Measurements from ENCODE around the gene GOPC. TPM values are rescaled to one million over a fixed set of nuclear protein-coding genes. Genes with fewer than 3 reads are reported as not detected.
A peak's percentile ranks its signal among the peaks of the same experiment; 100 is the strongest.
"Not testable (repeated sequence)": the region's sequence is repeated elsewhere in the genome, so short reads cannot be mapped to it uniquely, and the experiment has no call there.

The GOPC gene
- total and polyA plus RNA-seq, 2 of the 13 experiments (the other 11 are each of a cell fraction or from before 2014, with no cell fraction given), result 20.9 to 41.5 TPM

DNA sequence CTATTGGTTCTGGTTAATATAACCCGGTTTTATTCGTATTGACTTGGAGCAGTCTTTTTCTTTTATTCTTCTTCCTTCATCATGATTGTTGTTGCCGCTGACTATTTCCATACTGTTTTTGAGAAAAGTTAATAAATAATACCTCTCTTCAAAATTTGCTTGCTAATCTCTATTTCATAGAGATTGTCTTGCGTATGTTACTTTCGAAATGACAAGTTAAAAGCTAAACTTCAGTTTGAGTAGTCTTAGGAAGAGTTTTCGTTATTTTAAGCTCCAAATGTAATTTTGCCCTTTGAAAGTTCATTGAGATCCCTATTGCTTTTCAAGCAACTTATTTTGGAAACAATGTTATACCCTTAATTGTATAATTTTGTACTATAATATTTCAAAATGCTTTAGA is 83.4 kb downstream of the GOPC start (continued):
- TF ChIP-seq, protein P1, sequence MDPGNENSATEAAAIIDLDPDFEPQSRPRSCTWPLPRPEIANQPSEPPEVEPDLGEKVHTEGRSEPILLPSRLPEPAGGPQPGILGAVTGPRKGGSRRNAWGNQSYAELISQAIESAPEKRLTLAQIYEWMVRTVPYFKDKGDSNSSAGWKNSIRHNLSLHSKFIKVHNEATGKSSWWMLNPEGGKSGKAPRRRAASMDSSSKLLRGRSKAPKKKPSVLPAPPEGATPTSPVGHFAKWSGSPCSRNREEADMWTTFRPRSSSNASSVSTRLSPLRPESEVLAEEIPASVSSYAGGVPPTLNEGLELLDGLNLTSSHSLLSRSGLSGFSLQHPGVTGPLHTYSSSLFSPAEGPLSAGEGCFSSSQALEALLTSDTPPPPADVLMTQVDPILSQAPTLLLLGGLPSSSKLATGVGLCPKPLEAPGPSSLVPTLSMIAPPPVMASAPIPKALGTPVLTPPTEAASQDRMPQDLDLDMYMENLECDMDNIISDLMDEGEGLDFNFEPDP (CRISPR knock-in tag; conservative IDR thresholded peaks at IDR 0.05), result no peak

DNA sequence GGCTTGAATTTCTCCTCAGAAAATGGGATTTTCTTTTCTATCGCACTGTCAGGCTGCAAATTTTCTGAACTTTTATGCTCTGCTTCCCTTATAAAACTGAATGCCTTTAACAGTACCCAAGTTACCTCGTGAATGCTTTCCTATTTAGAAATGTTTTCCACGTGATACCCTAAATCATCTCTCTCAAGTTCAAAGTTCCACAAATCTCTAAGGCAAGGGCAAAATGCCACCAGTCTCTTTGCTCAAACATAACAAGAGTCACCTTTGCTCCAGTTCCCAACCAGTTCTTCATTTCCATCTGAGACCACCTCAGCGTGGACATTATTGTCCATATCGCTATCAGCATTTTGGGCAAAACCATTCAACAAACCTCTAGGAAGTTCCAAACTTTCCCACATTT is 84.3 kb downstream of the GOPC start:
- H3K4me3 ChIP-seq (replicated peaks in 1 of 3; ENCODE audit: insufficient read depth in 1 of 3, low read depth in 2 of 3, low read length in 3 of 3); H3K27me3 ChIP-seq (ENCODE audit: control insufficient read depth in 1 of 2, insufficient read depth in 2 of 2, low read length in 2 of 2); CTCF ChIA-PET (ENCODE audit: low intra/inter-chr PET ratio, low total read pairs); ATAC-seq; in situ Hi-C loops (cut with HindIII; ENCODE audit: extremely low pct_ligation_motif_present, low pct_unique_long_range_greater_than_20kb); H3K9ac ChIP-seq (ENCODE audit: insufficient read depth, low read depth, low read length); BruUV-seq (replicated peaks); FAIRE-seq; intact Hi-C loops (cut with micrococcal nuclease; ENCODE audit: unreplicated experiment); DNase-seq (ENCODE audit: low spot score); H4K20me1 ChIP-seq (ENCODE audit: insufficient read depth, low read length); H3K4me2 ChIP-seq (ENCODE audit: low read depth, low read length); H3K79me2 ChIP-seq (ENCODE audit: insufficient read depth, low read length); H2AFZ ChIP-seq (ENCODE audit: low read length); H3K9me3 ChIP-seq (ENCODE audit: low read length); H3K27ac ChIP-seq (ENCODE audit: extremely low read length, insufficient read depth, low read length): not testable (repeated sequence)
- POLR2A ChIA-PET, result interaction anchor here (3.6 kb wide), 1 partner anchor 35 kb away, joined by 15 read pairs; the partner anchor contains the start of gene DCBLD1
- Histone ChIP-seq H3K4me1 (ENCODE audit: insufficient read depth, low read length) (peaks cover 55% of the 10 kb centered on the region), H3K36me3 (replicated peaks in 1 of 2; ENCODE audit: control insufficient read depth in 1 of 2, insufficient read depth in 2 of 2, low read length in 2 of 2) (peaks cover 9 to 25% of the 10 kb centered on the region in 2 experiments; a peak in 4 of 5 replicates)
- 84% methylated on average over 5 of the region's 5 CpGs for WGBS (ENCODE audit: low lambda C conversion rate)
- TF ChIP-seq HNF4A (CRISPR knock-in tag; IDR thresholded peaks at IDR 0.05), result peak; percentile 39; the same call in 1 of the 2 replicates
- peak; percentile 34; the same call in 1 of the 2 replicates for TF ChIP-seq RARA (CRISPR knock-in tag; IDR thresholded peaks at IDR 0.05)
- 0 out of 2 replicates have a peak, but pooled peaks have one; percentile 19 for TF ChIP-seq BCL6 (CRISPR knock-in tag; IDR thresholded peaks at IDR 0.05)
- TF ChIP-seq PPARG (CRISPR knock-in tag; conservative IDR thresholded peaks at IDR 0.05), result peak; percentile 74

DNA sequence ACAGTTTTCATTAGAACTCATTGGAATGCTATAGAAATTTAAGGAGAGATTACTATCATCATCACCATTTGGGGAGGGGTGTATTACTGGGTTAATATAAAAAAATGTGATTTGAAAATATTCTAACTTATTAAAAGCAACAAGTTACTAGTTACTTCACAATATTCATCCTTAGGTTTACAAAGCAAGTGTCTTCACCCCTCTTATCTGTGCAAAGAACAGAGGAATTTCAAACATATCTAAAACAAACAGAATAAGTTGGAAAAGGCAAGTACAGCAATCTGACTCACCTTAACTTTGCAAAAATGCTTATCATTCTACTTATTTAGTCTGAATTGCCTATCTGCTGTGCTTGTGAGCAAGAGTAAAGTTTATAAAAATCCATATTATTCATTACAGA is 87.0 kb downstream of the GOPC start:
- FAIRE-seq (no peak), ATAC-seq (peak; percentile 82), DNase-seq (ENCODE audit: low spot score) (peak; percentile 82)
- POLR2A ChIA-PET, result interaction anchor here (3.6 kb wide), 1 partner anchor 32 kb away, joined by 15 read pairs; the partner anchor contains the start of gene DCBLD1
- Histone ChIP-seq H3K4me3 (replicated peaks in 1 of 3; ENCODE audit: insufficient read depth in 1 of 3, low read depth in 2 of 3, low read length in 3 of 3) (no peak overlapping the region), H4K20me1 (ENCODE audit: insufficient read depth, low read length) (no peaks in the 10 kb centered on the region), H3K27ac (ENCODE audit: extremely low read length, insufficient read depth, low read length) (no peak overlapping the region), H3K4me2 (ENCODE audit: low read depth, low read length) (no peak overlapping the region), H3K4me1 (ENCODE audit: insufficient read depth, low read length) (peaks cover 66% of the 10 kb centered on the region), H3K9me3 (ENCODE audit: low read length) (no peaks in the 10 kb centered on the region), H3K9ac (ENCODE audit: insufficient read depth, low read depth, low read length) (no peak overlapping the region), H3K27me3 (ENCODE audit: control insufficient read depth in 1 of 2, insufficient read depth in 2 of 2, low read length in 2 of 2) (no peaks in the 10 kb centered on the region), H2AFZ (ENCODE audit: low read length) (no peak overlapping the region), H3K36me3 (replicated peaks in 1 of 2; ENCODE audit: control insufficient read depth in 1 of 2, insufficient read depth in 2 of 2, low read length in 2 of 2) (peaks cover 3 to 9% of the 10 kb centered on the region in 2 experiments; a peak in 4 of 5 replicates), H3K79me2 (ENCODE audit: insufficient read depth, low read length) (no peaks in the 10 kb centered on the region)
- CTCF ChIA-PET (ENCODE audit: low intra/inter-chr PET ratio, low total read pairs), result no interaction called here
- no TSS peak for BruUV-seq (replicated peaks)
- intact Hi-C loops (cut with micrococcal nuclease; ENCODE audit: unreplicated experiment) (loop anchor here (2.0 kb wide), 2 partner anchors 29 to 35 kb away; no protein-coding TSS in a partner anchor), in situ Hi-C loops (cut with HindIII; ENCODE audit: extremely low pct_ligation_motif_present, low pct_unique_long_range_greater_than_20kb) (no loop called here)
- TF ChIP-seq, protein P2, sequence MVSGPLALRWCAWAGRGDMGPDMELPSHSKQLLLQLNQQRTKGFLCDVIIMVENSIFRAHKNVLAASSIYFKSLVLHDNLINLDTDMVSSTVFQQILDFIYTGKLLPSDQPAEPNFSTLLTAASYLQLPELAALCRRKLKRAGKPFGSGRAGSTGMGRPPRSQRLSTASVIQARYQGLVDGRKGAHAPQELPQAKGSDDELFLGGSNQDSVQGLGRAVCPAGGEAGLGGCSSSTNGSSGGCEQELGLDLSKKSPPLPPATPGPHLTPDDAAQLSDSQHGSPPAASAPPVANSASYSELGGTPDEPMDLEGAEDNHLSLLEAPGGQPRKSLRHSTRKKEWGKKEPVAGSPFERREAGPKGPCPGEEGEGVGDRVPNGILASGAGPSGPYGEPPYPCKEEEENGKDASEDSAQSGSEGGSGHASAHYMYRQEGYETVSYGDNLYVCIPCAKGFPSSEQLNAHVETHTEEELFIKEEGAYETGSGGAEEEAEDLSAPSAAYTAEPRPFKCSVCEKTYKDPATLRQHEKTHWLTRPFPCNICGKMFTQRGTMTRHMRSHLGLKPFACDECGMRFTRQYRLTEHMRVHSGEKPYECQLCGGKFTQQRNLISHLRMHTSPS (CRISPR knock-in tag; IDR thresholded peaks at IDR 0.05; ENCODE audit: low read depth), result no peak
- TF ChIP-seq ZNF598 (CRISPR knock-in tag; IDR thresholded peaks at IDR 0.05; ENCODE audit: borderline replicate concordance), result no peak
- TF ChIP-seq ZNF292 (CRISPR knock-in tag; IDR thresholded peaks at IDR 0.05; ENCODE audit: borderline replicate concordance, low read depth), result no peak
- TF ChIP-seq, protein P3, sequence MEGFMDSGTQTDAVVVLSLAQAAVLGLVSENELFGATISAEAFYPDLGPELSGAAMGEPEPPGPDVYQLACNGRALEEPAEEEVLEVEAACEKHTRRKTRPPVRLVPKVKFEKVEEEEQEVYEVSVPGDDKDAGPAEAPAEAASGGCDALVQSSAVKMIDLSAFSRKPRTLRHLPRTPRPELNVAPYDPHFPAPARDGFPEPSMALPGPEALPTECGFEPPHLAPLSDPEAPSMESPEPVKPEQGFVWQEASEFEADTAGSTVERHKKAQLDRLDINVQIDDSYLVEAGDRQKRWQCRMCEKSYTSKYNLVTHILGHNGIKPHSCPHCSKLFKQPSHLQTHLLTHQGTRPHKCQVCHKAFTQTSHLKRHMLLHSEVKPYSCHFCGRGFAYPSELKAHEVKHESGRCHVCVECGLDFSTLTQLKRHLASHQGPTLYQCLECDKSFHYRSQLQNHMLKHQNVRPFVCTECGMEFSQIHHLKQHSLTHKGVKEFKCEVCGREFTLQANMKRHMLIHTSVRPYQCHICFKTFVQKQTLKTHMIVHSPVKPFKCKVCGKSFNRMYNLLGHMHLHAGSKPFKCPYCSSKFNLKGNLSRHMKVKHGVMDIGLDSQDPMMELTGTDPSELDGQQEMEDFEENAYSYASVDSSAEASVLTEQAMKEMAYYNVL (CRISPR knock-in tag; IDR thresholded peaks at IDR 0.05; ENCODE audit: borderline replicate concordance), result no peak
- no peak for TF ChIP-seq RBFOX2 (IDR thresholded peaks at IDR 0.05; ENCODE audit: low read depth, low read length)
- TF ChIP-seq RELA (CRISPR knock-in tag; IDR thresholded peaks at IDR 0.05), result no peak
- no peak for TF ChIP-seq TCF7 (IDR thresholded peaks at IDR 0.05; ENCODE audit: low read depth)
